Cardiac muscle cell (in vitro differentiated cells and primary cell): ENCODE data around the gene ENPP6. TPM values are rescaled to one million over a fixed set of nuclear protein-coding genes. Genes with fewer than 3 reads are reported as not detected.

Experiments used
- DNase-seq, 2 donors: peaks; one replicate each; pipeline versions ENCODE4 v3.0.0 to v3.0.0-alpha.2; 2010 to 2017; ENCODE audit warnings: low read depth in 1 of 2, low spot score in 1 of 2
- H3K27ac ChIP-seq: fragments of 200-600 bp; sonication (generic); 2 replicates; pipeline ENCODE4 v1.5.1; 2016
- H3K27me3 ChIP-seq: fragments of 200-600 bp; sonication (generic); 2 replicates; pipeline ENCODE4 v1.6.0; 2016; ENCODE audit warnings: control low read depth
- H3K36me3 ChIP-seq: fragments of 200-600 bp; sonication (generic); 2 replicates; pipeline ENCODE4 v1.5.1; 2016; ENCODE audit warnings: control low read depth
- H3K4me1 ChIP-seq: fragments of 200-600 bp; sonication (generic); 2 replicates; pipeline ENCODE4 v1.8.1; 2017; ENCODE audit warnings: low read depth, mild to moderate bottlenecking, mixed run types
- H3K4me3 ChIP-seq: fragments of 200-600 bp; sonication (generic); 2 replicates; pipeline ENCODE4 v1.5.1; 2016; ENCODE audit warnings: mild to moderate bottlenecking
- H3K9me3 ChIP-seq: fragments of 200-600 bp; sonication (generic); 2 replicates; pipeline ENCODE4 v1.5.1; 2017; ENCODE audit warnings: low read depth, mild to moderate bottlenecking, control low read depth
- polyA plus RNA-seq: library from polyadenylated mRNA; unstranded; fragments of >200 nt; fragmentation: Nextera tagmentation; extraction: Ambion mirVana; gene quantifications from 2 replicates; pipeline ENCODE4 v1.2.1, GENCODE V29; 2016
- total RNA-seq: library from RNA; depleted of rRNA; stranded (reverse); fragments of >200 nt; gene quantifications from 2 replicates; pipeline ENCODE4 v1.2.3, GENCODE V29; 2016
- TF ChIP-seq, protein P1 (sequence below): IDR thresholded peaks from 2 replicates; pipeline ENCODE4 v1.5.1; 2012; ENCODE audit warnings: low read depth, mild to moderate bottlenecking, low read length

ENPP6 gene
- total and polyA plus RNA-seq, 2 experiments from 2014 or later: not detected

DNA sequence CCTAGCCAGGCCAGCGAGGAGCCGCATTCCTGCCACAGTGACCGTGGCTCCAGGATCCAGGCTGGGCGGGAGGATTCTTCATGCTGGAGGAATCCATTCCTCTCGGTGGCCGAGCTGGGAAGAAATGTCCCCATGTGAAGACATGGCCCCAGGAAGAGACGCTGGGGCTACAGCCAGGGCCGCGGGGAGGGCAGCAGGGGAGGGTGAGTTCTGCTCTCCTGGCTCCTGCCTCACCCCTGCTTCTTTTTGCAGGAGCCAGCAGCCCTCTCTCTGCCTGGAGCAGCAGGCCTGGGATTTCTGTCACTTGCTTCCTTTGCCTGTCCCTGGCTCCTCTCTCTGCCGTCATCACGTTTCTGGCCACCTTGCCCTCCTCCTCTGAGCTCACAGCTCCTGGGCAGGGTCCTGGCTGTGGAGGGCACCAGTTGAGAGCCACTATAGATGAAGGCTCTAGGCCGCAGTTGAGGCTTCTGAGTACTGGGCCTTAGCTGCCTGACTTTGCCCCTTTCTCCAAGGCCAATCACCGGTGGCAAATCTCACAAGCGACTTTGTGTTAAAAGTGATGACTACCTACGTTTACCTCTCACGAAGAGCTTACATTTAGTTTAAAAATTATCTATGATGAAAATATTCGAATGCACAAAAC is 48.3 kb downstream of the ENPP6 start:
- Histone ChIP-seq H3K9me3 (no peaks in the 10 kb centered on the region), H3K4me3 (no peak overlapping the region), H3K36me3 (no peaks in the 10 kb centered on the region), H3K4me1 (no peaks in the 10 kb centered on the region), H3K27me3 (peaks cover 6% of the 10 kb centered on the region), H3K27ac (peak overlapping the region; percentile 27)
- TF ChIP-seq, protein P1, sequence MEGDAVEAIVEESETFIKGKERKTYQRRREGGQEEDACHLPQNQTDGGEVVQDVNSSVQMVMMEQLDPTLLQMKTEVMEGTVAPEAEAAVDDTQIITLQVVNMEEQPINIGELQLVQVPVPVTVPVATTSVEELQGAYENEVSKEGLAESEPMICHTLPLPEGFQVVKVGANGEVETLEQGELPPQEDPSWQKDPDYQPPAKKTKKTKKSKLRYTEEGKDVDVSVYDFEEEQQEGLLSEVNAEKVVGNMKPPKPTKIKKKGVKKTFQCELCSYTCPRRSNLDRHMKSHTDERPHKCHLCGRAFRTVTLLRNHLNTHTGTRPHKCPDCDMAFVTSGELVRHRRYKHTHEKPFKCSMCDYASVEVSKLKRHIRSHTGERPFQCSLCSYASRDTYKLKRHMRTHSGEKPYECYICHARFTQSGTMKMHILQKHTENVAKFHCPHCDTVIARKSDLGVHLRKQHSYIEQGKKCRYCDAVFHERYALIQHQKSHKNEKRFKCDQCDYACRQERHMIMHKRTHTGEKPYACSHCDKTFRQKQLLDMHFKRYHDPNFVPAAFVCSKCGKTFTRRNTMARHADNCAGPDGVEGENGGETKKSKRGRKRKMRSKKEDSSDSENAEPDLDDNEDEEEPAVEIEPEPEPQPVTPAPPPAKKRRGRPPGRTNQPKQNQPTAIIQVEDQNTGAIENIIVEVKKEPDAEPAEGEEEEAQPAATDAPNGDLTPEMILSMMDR: no peak
- DNase-seq: peak in 1 of 2 donors; percentile 51

DNA sequence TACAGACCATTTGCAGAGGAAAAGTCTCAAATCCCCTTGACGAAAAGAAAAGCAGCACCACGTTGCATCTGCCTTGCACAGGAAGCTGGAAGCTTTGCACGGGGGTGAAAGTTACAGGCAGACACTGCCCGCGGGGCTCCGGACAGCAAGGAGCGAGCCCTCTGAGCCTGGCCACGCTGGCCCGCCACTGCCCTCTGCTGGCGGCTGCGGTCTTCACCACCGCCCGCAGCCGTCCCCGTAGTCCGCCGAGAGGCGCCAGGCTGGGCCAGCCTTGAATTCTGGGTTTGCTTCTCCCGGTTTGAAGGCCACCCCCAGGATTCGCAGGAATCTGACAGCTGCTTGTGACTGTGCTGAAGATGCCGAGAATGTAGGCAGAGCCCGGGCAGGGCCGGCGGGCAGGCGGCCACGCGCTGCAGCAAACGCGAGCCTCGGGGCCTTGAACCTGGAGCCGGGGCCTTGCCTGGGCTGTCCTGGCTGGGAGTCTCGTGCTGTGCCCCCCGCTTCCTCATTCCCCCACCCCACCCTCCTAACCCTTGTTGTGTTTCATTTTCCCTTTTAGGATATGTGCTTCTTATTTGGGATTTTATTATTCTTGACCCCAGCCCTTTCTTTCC is 49.2 kb downstream of the ENPP6 start:
- TF ChIP-seq, protein P1: peak; percentile 97
- no peak overlapping the region for H3K27ac ChIP-seq
- DNase-seq: peak; percentile 79 to 85
- H3K4me3 ChIP-seq: no peak overlapping the region
- H3K9me3 ChIP-seq: no peaks in the 10 kb centered on the region
- no peaks in the 10 kb centered on the region for H3K4me1 ChIP-seq
- no peaks in the 10 kb centered on the region for H3K36me3 ChIP-seq
- peaks cover 6% of the 10 kb centered on the region for H3K27me3 ChIP-seq

DNA sequence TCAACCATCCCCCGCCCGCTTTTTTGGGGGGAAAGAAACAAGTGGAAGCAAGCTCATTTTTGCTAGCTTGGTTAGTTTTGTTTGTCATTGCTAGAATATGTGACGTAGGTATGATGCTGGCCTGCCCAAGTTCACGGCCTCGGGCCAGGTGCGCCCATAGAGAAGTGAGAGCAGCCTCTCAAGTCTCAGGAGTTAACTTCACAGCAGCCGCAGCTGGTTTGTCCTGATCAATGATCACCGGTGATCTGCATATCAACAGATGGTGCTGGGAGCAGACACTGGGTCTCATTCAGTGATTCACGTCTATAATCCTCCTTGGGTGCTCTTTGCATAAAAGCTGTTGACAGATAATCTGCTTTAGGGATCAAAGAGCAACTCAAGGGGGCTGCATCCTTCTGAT is 50.1 kb downstream of the ENPP6 start:
- Histone ChIP-seq H3K27ac (no peak overlapping the region), H3K4me1 (no peaks in the 10 kb centered on the region), H3K27me3 (peaks cover 6% of the 10 kb centered on the region), H3K4me3 (no peak overlapping the region), H3K9me3 (no peaks in the 10 kb centered on the region), H3K36me3 (no peaks in the 10 kb centered on the region)
- TF ChIP-seq, protein P1: no peak
- DNase-seq: no peak

DNA sequence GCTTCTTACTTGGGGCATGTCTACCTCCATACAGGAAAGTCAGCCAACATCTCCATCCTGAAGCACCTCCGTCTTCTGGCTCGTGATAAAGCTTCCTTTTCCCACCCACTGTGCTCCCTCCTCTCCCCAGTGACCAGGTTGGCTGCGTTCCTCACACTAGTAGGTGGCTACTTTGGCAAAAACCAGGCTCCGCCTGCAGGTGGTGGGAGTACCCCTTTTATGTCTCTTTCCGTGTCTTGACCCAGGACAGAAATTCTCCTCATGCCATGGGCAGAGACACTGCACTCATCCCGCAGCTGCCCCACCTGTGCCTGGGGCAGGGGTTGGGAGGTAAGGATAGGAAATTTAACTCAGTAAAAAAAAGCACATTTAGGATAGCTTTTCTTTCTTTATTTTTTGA is 50.9 kb downstream of the ENPP6 start:
- no peaks in the 10 kb centered on the region for H3K9me3 ChIP-seq
- DNase-seq: no peak
- TF ChIP-seq, protein P1: no peak
- no peak overlapping the region for H3K4me3 ChIP-seq
- peaks cover 6% of the 10 kb centered on the region for H3K27me3 ChIP-seq
- H3K27ac ChIP-seq: no peak overlapping the region
- no peaks in the 10 kb centered on the region for H3K36me3 ChIP-seq
- H3K4me1 ChIP-seq: no peaks in the 10 kb centered on the region

DNA sequence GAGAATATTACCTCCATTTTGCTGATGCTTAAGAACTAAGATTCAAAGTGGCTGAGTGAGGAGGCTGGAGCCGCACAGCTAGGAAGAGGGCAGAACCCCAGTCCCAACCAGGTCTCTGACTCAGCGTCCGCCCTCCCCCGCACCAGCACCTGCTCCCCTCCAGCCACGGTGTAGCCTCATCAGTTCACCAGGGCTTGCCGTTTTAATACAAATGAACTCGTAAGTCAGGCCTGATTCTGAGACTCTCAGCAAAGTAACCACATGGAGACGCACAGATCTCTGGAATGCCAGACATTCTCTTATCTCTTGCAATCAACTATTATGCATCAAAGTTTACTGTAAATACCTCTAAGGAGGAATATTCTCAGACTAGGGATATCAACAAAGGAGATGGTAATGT is 52.4 kb downstream of the ENPP6 start:
- H3K27me3 ChIP-seq: peaks cover 6% of the 10 kb centered on the region
- H3K27ac ChIP-seq: no peak overlapping the region
- no peak for DNase-seq
- H3K4me3 ChIP-seq: no peak overlapping the region
- TF ChIP-seq, protein P1: no peak
- H3K36me3 ChIP-seq: no peaks in the 10 kb centered on the region
- no peaks in the 10 kb centered on the region for H3K4me1 ChIP-seq
- no peaks in the 10 kb centered on the region for H3K9me3 ChIP-seq
